ENCODE measurements around the gene LRRC32.

DNA sequence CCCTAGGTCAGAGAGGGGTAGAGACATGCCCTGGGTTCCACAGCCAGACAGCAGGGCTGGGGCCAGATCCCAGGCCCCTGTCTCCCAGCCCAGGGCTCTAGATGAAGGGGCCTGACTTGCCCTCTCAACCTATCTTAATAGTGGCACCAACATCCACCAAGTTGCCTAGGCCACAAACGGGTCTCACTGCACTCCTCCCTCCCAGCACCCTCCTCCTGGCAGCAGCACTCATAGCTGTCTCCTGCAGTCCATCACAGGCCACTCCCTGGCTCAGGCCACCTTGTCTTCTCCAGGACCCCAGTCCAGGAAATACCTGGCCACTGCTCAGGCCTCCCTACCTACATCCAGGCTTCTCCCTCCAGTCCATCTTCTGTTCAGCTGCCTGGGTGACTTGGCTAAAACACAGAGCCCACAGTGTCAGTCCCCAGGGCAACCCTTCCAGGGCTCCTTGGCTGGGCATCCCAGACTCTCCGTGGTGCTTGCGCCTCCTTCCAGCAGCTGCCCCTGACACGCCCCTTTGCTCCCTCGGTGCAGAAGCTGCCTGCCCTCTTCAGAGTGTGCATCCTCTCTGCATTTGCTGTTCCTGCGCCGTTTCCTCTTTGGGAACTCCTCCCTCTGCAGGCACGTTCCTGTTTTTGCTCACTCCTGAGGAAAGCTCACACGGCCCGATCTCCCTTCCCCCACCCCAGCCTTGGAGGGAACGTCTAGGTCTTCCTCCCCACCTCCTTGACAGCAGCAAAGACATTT lies 40.5 kb downstream of the LRRC32 start:
- TF ChIP-seq, protein P1, sequence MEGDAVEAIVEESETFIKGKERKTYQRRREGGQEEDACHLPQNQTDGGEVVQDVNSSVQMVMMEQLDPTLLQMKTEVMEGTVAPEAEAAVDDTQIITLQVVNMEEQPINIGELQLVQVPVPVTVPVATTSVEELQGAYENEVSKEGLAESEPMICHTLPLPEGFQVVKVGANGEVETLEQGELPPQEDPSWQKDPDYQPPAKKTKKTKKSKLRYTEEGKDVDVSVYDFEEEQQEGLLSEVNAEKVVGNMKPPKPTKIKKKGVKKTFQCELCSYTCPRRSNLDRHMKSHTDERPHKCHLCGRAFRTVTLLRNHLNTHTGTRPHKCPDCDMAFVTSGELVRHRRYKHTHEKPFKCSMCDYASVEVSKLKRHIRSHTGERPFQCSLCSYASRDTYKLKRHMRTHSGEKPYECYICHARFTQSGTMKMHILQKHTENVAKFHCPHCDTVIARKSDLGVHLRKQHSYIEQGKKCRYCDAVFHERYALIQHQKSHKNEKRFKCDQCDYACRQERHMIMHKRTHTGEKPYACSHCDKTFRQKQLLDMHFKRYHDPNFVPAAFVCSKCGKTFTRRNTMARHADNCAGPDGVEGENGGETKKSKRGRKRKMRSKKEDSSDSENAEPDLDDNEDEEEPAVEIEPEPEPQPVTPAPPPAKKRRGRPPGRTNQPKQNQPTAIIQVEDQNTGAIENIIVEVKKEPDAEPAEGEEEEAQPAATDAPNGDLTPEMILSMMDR (IDR thresholded peaks at IDR 0.05; ENCODE audit: insufficient read depth, low read length, poor library complexity, severe bottlenecking): no peak
- no peak for TF ChIP-seq EZH2phosphoT487 (conservative IDR thresholded peaks at IDR 0.05; ENCODE audit: low read length)
